NCI-H2196 treated with DMSO at 0.1 percent for 48 hours (cell line): ENCODE results near the gene RNF38.
"Not testable (repeated sequence)": the region's sequence is repeated elsewhere in the genome, so short reads cannot be mapped to it uniquely, and the experiment has no call there.

Source experiments
- DNase-seq: peaks from one replicate; lab custom pipeline; 2025; ENCODE audit not compliant: unreplicated experiment; lab: John Stamatoyannopoulos, UW

Gene RNF38

DNA sequence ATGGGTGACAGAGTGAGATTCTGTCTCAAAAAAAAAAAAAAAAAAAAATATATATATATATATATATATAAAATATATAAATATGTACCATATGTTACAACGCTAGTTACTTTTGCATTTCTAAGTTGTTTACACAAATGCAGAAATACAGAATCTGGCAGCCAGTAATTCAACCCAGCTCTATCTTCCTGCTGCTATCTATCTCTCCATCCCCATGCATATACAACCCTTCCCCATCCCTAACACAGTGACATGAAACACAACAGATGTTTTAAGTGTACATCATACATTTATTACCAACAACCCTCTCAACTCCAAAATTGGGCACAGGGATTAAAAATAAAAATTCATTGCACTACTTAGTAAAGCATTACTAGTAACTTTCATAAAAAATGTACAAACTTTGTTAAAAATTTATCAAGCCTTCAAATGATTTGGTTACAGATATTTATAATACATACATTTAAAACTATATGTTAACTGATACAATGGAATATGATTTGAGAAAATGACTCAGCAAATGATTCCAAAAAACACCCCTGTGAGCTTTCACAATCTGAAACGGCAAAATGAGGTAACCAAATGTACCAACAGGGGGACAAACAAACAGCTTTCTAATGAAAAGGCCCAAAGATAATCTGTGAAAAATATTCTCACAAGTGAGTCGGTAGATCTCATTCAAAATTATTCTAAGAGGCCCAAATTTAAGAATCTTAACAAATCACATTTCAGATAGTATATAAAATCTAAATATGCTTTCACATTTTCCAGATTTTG is 63.8 kb downstream of the RNF38 start:
- no peak for DNase-seq

DNA sequence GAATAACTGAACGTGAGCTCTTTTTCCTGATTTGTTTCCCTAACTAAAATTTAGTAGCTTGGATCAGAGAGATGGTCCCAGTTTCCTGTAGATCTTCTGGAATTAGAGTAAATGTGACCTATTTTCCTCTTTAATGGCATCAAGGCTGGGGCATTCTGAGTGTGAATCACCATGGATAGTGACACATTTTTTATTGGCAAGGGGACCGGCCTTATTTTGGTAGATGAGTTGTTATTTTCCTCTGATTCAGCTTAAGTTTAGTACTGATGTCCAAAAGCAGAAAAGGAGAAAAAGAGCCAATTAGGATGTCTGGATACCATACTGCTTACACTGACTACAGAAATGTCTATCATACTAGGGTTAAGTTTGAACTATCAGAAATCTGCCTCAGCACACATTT is 68.1 kb downstream of the RNF38 start:
- no peak for DNase-seq

- peak; percentile 50 for DNase-seq
Measured at GRCh38 chr9:36328798-36329411, 71.2 kb downstream of the RNF38 start.

GRCh38 chr9:36325081-36325828 is 74.8 kb downstream of the RNF38 start:
- no peak for DNase-seq

DNA sequence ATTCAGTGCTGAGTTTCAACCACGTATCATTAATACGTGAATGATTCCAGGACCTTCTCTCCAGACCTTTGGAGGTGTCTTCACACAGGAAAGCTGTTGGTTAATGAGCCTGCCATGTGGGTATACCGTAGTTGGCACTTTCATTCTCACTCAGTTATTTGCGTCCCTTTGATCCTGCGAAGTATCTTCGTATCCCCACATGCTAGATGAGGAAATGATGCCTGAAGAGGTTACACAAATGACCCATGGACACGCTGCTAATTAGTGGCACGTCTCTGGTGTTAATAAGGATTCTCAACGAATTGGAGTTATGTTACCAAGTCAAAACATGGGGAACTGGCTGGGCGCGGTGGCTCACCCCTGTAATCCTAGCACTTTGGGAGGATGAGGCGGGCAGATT is 76.1 kb downstream of the RNF38 start:
- DNase-seq = no peak

DNA sequence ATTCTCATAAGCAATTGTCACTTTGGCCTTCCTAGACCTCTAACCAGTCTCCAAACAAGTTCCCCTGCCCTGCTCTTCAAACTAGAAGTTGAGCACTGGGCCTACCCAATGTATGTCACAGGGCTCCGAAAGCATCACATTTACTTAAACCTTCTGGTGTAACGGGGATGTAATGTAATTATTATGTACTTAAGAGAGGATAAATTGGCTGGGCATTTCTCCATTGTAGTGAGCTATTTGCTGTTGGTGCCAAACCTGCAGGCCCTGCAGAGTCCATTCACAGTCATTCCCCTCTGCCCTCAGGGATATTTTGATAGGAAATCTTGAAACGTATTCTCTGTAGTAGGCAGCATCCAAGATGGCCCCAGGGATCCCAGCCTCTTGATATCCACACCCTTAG is 77.6 kb downstream of the RNF38 start:
- DNase-seq = no peak

GRCh38 chr9:36321903-36322302 is 78.2 kb downstream of the RNF38 start:
- not testable (repeated sequence) for DNase-seq

GRCh38 chr9:36320466-36320865 is 79.6 kb downstream of the RNF38 start:
- DNase-seq = no peak

DNA sequence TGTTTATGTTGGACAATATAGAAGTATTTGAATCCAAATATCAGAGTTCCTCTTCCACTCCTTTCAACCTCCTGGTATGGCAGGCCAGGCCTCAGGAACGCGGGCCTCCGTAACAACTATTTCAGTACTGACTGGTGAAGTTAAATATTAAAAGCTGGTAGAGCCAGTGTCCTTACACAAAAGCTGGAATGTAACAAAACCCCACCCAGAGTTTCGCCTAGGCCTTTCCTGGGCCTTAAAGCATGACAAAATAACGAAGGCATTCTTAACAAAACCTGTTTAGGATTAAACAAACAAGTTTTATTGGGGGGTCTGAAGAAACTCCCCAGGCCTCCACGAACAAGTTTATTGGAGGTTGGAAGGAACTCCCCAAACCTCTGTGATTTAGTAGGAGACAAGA is 80.3 kb downstream of the RNF38 start:
- no peak for DNase-seq

DNA sequence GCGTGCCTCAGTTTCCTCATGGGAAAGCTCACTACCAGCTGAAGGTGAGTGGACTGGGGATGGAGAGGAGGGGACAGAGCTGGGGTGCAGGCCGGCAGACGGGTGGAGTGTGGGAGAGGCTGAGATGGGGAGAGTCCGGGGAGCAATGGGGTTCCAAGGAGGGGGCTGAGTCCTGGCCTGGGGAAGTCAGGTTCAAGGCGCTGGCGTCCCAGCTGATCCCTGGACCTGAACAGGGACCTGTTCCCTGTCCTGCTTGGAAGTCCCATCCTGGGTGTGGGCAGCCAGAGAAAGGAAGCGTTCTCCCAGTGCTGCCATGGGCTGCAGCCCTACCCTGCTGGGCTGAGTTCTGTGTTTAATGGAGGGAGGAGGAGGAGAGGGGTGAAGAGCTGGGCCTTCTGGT is 80.9 kb downstream of the RNF38 start:
- DNase-seq = no peak

DNA sequence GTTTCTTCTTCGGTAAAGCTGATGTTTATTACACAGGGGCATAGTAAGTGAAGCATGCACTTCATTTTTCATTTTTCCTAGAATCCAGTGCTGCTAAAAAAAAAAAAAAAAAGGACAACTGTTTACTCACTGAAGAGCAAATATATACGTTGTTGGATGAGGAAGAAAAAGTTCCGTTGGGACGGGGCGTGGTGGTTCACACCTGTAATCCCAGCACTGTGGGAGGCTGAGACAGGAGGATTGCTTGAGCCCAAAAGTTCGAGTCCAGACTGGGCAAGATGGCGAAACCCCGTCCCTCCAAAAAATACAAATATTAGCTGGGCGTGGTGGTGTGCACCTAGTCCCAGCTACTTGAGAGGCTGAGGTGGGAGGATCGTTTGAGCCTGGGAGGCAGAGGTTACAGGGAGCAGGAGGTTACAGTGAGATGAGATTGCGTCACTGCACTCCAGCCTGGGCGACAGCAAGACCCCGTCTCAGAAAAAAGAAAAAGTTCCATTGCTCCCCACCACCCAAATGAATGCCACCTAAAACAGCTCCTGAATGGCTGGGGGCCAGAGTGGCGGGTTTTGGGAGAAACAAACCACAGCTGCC is 81.8 kb downstream of the RNF38 start:
- no peak for DNase-seq

DNA sequence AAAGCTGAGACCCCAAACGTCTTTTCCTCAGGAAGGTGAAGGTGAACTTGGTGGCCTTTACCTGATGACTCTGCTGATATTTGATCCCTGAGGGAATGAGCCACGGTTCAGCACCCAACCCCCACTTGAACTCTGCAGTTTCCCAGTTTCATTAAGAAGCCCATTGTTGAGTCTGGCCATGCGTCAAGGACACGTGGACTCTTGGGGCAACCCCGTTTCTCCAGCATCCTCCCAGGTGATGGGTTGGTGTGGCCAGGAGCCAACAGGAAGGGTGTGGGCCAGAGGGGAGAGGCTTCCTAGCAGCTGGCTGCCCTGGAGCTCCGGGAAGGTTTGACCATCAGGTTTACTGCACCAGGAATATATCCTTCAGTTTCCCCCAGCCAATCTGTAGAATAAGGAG is 82.3 kb downstream of the RNF38 start:
- DNase-seq = peak; percentile 80

DNA sequence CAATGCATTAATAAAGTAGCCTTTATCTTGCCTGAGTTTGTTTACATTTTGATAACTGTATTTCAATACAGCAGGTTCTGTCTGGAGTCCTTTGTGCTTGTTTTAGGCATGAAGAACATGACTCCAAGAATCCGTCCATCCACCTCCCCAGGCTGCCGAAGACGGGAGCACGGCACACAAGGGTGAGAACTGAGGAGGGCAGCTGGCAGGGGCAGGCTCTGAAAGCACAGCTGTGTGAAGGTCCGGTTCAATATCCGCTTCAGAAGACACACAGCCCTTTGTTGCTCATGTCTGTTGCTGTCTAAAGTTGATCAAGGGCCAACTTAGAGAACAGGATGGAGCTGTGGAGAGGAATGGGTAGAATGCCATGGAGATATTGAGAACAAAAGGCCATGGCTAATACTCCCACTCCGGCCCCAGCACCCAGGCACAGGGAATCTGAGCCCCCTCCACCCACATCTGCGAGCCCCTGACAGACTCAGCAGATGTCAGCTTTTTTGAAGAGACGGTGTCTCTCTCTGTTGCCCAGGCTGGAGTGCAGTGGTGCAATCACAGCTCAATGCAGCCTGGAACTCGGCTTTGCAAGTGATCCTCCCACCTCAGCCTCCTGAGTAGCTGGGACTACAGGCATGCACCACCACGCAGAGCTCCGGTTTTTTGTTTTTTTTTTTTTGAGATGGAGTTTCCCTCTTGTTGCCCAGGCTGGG is 83.3 kb downstream of the RNF38 start:
- DNase-seq = peak; percentile 32

DNA sequence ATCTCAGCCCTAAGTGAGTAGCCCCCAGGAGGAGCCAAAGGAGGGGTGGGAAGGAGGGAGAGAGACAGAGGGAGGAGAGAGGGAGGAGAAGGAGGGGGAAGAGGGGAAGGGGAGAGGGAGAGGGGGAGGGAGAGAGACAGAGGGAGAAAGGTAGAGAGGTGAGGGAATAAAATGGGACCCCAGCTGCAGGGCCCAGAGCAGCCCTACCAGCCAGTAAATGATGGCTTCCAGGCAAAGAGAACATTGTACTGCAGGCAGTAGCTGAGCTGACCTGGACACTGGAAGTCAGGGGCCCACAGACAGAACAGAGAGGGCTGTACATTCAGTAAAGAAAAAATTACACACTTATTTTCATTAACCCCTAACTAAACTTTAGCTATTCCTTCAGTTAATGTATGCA is 84.0 kb downstream of the RNF38 start:
- no peak for DNase-seq

DNA sequence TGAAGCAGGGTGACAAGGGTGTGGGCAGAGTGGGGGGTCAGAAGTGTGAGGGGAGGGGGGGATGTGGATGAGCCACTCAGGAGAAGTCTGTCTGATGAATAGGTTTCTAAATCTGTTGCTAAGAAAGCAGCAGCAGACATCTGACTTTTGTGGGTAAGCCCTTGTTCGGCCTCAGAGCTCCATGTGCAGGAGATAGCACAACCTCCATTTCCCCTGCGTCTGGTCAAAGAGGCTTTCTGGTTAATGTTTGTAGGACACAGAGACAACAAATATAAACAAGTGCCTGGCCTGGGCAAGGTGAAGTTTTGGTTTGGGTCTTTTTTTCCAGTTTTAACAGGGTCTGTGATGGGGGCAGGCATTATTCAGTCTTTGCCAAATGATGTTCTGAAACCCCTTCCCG is 84.8 kb downstream of the RNF38 start:
- DNase-seq = no peak

DNA sequence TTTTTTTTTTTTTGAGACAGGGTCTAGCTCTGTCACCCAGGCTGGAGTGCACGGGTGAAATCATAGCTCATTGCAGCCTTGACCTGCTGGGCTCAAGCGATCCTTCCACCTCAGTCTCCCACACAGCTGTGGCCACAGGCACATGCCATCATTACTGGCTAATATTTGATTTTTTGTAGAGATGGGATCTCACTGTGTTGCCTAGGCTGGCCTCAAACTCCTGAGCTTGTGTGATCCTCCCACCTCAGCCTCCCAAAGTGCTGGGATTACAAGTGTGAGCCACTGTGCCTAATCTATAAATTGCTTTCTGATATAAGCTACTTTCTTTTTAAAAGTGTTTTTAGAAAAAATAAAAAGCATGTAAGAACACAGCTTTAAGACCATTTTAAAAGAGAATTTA is 85.3 kb downstream of the RNF38 start:
- DNase-seq = no peak

DNA sequence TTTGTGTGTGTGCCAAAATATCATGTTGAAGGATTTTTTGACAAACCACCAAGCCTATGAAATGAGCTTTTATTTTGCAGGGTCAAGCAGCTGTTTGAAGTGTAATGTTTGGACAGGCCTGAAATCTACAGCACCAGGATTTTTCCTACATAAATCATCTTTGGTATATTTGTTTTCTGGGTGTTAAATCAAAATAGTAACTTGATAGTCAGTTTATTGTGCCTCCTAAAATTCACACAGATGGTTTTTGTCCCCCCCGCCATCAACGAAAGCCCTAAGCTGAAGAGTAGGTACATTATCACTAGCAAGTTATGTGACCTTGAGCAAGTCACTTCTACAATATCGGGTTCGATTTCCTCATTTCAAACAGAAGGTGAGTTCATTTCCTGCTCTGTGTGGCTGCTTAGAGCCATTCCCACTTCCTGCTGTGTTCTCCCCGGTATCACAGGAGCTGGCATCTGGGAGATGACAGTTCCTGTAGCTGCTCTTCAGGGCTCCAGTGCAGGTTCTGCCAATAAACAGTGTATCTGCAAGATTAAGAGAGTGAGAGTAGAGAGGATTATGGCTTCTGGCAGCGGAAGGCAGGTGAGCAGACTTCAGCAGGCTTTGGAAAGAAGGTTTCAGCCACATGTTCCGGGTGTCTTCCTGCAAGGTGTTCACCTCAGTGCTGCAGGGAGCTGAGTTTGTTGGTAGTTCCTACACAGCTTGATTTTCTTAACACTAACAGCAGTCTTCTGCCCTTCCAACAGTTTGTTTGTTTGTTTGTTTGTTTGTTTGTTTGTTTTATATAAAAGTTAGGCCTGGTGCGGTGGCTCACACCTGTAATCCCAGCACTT is 93.4 kb downstream of the RNF38 start:
- DNase-seq = peak; percentile 55

GRCh38 chr9:36304366-36304765 is 95.7 kb downstream of the RNF38 start:
- not testable (repeated sequence) for DNase-seq

GRCh38 chr9:36301227-36301626 is 98.8 kb downstream of the RNF38 start:
- DNase-seq = no peak

DNA sequence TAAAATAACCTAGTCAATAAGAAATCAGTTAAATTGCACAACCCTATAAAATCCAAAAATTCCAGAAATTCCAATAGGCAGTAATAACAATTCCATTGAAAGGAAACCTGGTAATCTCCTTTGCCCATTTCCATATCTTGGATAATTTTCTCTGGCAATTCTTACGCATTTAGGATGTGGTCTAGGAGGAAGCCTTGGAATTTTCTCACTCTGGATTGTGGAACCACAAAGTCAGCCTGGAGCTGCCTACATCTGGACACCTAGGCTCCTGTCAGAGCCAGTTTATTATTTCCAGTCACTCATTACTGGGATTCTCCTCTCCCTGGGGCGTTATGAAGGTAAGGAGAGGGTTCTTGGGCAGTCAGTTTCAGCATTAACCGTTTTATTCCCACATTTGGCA is 101.5 kb downstream of the RNF38 start:
- DNase-seq = no peak
